Measurements from ENCODE around the gene CD151. TPM values are rescaled to one million over a fixed set of nuclear protein-coding genes. Genes with fewer than 3 reads are reported as not detected.

Gene CD151
- total RNA-seq: 1,084 and 1,441 TPM in 2 replicates

DNA sequence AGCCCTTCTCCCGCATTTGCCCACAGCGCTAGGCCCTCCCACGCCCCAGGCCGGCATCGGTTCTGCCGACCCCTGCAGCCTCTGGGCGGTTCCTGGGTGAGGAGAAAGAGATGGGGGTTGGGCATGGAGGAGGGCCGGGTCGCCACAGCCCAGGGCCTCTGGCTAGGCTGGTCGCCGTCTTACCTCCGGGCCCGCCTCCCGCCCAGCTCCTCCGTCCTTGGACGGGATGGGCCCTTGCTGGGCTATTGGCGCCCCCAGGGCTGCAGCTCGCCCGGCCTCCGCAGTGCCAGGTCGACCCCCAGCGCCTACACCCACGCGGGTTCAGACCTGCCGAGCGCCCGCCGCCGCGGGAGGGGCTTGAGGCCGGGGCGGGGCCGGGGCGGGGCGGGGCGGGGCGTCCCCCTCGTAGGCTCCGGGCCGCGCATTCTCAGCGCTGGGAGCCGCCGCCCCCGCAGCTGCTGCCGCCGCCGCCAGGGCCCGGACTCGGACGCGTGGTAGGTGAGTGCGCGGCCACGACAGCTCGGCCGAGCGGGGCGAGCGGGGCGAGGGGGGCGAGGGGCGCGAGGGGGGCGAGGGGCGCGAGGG, at the start of gene CD151:
CD151 (plus strand) TSS at position 424 of the 585 bp plus-strand sequence. CDS start 3,118 bp downstream, outside the sequence.

DNA sequence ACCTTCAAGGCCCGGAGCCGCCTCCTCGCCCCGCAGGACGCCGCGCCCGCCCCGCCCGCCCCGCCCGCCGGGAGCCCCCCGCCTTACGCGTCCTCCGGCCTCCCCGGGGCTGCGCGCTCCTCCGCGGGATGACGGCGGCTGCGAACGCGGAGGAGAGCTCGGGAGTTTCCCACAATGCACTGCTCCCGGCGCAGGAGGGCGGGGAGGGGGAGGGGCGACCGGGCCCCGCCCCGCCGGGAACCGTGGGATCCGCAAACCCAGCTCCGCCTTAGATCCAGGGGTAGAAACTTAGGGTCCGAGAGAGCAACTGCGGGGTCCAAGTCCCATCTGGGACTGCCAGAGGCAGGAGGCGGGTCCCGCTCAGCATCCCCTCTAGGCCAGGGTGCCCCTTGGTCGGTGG, 42.8 kb upstream of the CD151 start, which contains the start of gene CEND1:
CEND1 (minus strand) TSS at position 148 of the 400 bp plus-strand sequence. CDS start 1,514 bp downstream, outside the sequence.

DNA sequence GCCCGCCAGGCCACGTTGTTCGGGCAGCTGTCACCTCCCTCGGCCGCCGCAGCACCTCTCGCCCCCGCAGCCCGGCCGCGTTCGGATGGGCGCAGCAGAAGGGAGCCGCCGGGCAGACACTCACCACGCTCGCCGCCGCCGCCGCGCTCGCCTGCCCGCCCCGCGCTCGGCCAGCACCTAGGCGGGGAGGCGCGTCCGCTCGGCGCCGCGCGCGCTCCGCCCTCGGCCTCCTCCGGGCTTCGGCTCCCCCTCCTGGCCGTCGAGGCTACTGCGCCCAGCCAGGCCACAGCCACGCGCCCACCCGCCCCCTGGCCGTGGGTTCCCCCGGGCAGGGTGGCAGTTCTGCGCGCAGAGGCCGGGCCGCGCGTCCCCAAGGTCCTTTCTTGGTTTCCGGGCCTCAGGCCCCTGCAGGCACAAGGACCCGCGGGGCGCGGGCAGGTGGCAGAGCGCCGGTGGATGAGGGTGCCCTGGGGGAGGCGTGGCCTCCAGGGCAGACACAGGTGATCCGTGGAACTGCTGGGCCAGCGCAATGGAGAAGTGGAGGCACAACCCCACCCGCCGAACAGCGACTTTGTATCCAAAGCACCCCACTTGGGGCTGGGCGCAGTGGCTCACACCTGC, 34.5 kb upstream of the CD151 start, which contains the start of gene SLC25A22:
SLC25A22 (minus strand) TSS at position 189 of the 621 bp plus-strand sequence. CDS start 3,275 bp downstream, outside the sequence.

DNA sequence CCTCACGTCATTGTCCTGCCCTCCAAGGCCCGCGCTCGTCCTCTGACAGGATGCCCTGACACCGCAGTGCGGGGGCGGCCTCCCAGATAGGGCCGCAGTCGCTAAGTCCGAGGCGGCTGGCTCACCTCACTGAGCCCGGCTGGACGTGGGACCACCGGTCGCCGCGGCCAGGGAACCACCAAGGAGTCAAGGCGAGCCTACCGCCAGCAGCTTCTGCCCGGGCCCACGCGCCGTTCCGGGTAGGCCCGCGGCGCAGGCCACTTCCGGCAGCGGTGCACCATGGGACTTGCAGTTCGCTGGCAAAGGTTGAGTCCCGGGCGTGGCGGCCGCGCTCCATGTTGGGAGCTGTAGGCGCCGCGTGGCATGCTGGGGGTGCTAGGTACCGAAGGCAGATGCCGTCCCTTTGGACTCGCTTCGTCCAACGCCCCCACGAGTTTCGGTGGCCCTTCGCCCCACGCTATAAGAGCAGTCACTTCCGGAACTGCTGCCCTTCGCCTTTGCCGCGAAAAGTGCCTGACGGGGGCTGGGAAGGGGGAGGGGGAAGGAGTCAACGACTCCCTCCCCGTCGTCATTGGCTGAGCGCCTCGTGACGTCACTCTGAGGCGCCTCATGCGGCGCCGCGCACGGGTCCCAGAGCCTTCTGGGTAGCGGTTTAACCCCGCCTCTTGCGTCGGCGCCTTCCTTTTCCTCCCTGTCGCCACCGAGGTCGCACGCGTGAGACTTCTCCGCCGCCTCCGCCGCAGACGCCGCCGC, 23.3 kb upstream of the CD151 start, which contains the start of gene RPLP2:
RPLP2 (plus strand) TSS at position 681 of the 753 bp plus-strand sequence. CDS start 268 bp downstream, outside the sequence.

DNA sequence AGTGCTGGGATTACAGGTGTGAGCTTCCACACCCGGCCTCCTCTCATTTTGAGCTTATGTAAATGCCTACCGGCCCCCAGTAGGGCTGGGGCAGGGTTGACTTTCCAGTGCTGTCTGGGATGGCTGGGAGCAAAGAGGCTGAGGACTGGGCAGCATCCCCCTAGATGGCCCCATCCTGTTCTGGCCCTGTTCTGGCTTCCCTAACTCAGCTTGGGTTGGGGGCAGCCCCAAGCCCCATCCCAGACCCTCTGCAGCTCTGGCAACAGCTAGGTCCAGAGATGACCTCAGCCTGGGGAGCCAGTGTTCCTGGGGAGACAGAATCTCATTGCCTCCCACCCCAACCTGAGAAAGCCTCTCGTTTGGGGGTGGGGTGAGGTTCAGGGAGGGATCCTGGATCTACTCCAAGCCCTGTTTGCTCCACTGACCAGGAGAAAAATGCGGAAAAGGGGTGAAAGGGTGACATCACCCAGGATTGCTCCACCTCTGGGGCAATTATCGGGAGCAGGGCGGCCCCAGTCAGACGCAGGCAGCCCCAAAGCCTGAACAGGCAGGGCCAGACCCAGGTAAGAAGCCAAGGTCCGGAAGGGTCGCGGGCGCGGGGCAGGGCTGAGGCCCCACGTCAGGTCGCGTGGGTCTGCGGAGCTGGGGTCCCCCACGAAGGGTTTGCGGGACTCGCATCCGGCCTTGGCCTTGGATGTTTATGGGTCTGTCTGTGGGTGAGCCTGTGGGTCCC, 14.2 kb upstream of the CD151 start, which contains the start of gene PNPLA2:
PNPLA2 (plus strand) TSS at position 519 of the 733 bp plus-strand sequence. CDS start 805 bp downstream, outside the sequence.

DNA sequence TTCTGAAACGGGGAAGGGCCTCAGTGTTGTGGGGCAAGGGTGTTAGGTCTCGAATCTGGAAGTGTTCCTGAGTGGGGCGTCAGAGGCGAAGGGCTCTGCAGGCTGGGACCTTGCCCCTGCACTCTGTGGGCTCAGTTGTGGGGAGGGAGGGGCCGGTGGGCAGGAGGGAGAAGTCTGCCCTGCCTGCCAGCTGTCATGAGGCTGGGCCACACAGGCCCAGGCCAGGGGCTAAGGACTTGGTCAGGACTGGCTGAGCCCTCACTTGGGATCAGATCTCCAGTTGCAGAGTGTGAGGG, 4.9 kb upstream of the CD151 start, which contains the start of gene CRACR2B:
CRACR2B (plus strand) TSS at position 23 of the 296 bp plus-strand sequence. CDS start 689 bp downstream, outside the sequence.

DNA sequence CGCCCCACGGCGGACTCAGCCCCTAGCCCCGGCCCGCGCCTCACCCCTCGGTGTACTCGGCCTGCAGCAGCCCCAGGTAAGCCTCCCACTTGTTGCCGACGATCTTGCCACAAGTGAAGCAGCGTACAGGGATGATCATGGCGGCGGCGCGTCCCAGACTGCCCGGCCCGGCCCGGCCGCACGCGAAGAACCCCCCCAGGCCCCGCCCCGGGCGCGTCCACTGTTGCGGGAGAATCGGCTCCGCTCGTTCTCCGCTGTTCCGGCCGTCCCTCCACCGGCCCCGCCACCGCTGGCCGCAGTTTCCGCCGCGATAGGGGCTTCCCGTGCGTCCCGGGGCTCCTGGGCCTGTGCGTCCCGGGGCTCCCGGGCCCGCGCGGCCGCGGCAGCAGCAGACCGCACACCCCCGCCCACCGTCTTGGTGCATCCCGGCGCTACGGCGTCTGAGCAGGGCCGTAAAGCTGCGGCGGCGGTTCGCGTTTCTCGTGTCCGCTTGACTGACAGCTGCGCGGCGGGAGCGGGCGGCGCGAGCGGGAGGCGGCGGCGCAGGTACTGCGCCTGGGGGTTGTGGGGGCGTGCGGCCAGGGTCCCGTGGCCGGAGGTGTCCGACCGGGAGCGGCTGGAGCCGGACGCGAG, 9.7 kb downstream of the CD151 start, which contains the start of the genes POLR2L and TSPAN4:
POLR2L (minus strand) TSS at position 160 of the 633 bp plus-strand sequence; CDS start at position 139, 21 bp downstream.
TSPAN4 (plus strand) TSS at position 483 of the 633 bp plus-strand sequence. CDS start 7,453 bp downstream, outside the sequence.

Other genes starting within 250 kb of the CD151 start
- 6.1 and 8.4 TPM in 2 replicates for gene IRF7, start 217.0 kb upstream of the CD151 start, total RNA-seq
- gene CDHR5, start 208.0 kb upstream of the CD151 start, total RNA-seq: not detected in 2 replicates
- not detected in 2 replicates for gene SCT, start 205.8 kb upstream of the CD151 start, total RNA-seq
- 0.07 and 0.23 TPM in 2 replicates for gene DRD4, start 195.7 kb upstream of the CD151 start, total RNA-seq
- gene DEAF1, start 137.7 kb upstream of the CD151 start, total RNA-seq: 33.0 and 50.5 TPM in 2 replicates
- gene TMEM80, start 137.1 kb upstream of the CD151 start, total RNA-seq: 7.4 and 8.3 TPM in 2 replicates
- 22.9 and 44.8 TPM in 2 replicates for gene EPS8L2, start 126.7 kb upstream of the CD151 start, total RNA-seq
- 135 and 192 TPM in 2 replicates for gene TALDO1, start 85.5 kb upstream of the CD151 start, total RNA-seq
- 26.1 and 44.4 TPM in 2 replicates for gene GATD1, start 55.5 kb upstream of the CD151 start, total RNA-seq
- 0.20 and 0.56 TPM in 2 replicates for gene CEND1, start 42.9 kb upstream of the CD151 start, total RNA-seq
- gene SLC25A22, start 34.7 kb upstream of the CD151 start, total RNA-seq: 13.9 and 18.2 TPM in 2 replicates
- 7.7 and 13.0 TPM in 2 replicates for gene PIDD1, start 27.7 kb upstream of the CD151 start, total RNA-seq
- gene RPLP2, start 23.0 kb upstream of the CD151 start, total RNA-seq: 207 and 271 TPM in 2 replicates
- 35.1 and 43.5 TPM in 2 replicates for gene PNPLA2, start 14.0 kb upstream of the CD151 start, total RNA-seq
- 0.78 and 2.3 TPM in 2 replicates for gene CRACR2B, start 5.0 kb upstream of the CD151 start, total RNA-seq
- gene POLR2L, start 9.6 kb downstream of the CD151 start, total RNA-seq: 271 and 287 TPM in 2 replicates
- gene TSPAN4, start 9.9 kb downstream of the CD151 start, total RNA-seq: 213 and 215 TPM in 2 replicates
- 127 and 159 TPM in 2 replicates for gene CHID1, start 77.9 kb downstream of the CD151 start, total RNA-seq
- gene AP2A2, start 92.9 kb downstream of the CD151 start, total RNA-seq: 40.6 and 51.8 TPM in 2 replicates
- gene MUC6, start 203.8 kb downstream of the CD151 start, total RNA-seq: not detected in 2 replicates
- gene MUC2, start 241.9 kb downstream of the CD151 start, total RNA-seq: not detected in 2 replicates